Measurements from ENCODE around the gene REPS1.

GRCh38 chr6:138972226-138972665 is 15.8 kb downstream of the REPS1 start:
- TF ChIP-seq CTCF (IDR thresholded peaks at IDR 0.05) (no peak), POLR2A (IDR thresholded peaks at IDR 0.05) (no peak)
